Activated CD4-positive, alpha-beta T cell treated with anti-CD3 and anti-CD28 coated beads, Interleukin-2, amount 50 U/mL, for 16 hours (primary cell): Measurements from ENCODE around the gene CHST11.

ENCODE experiments used
- DNase-seq: peaks from one replicate; pipeline ENCODE4 v3.0.0-alpha.2; 2020

Gene CHST11

GRCh38 chr12:104460973-104461698 lies 4.4 kb downstream of the CHST11 start:
- DNase-seq: no peak

DNA sequence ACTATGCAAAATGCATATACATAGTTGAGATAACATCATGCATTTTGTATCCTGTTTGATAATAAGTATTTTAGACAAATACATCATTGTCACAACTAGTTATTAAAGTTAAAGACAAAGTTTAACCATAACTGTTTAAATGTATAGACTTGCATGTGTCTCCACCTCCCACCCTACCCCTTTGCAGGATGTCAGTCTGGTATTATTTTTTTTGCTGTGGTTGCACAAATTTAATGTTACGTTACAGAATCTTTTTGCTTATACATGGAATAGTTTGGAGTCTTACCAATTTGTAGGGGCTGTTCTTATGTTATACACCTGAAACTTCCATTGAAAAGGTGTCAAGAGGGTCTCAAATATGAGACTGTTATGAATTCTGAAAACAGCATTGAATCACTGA lies 5.6 kb downstream of the CHST11 start:
- no peak for DNase-seq

- DNase-seq: peak; percentile 83
These were observed 6.2 kb downstream of the CHST11 start for GRCh38 chr12:104462931-104463339.

GRCh38 chr12:104463368-104463767 lies 6.6 kb downstream of the CHST11 start:
- no peak for DNase-seq

GRCh38 chr12:104464899-104465298 lies 8.2 kb downstream of the CHST11 start:
- DNase-seq: no peak

DNA sequence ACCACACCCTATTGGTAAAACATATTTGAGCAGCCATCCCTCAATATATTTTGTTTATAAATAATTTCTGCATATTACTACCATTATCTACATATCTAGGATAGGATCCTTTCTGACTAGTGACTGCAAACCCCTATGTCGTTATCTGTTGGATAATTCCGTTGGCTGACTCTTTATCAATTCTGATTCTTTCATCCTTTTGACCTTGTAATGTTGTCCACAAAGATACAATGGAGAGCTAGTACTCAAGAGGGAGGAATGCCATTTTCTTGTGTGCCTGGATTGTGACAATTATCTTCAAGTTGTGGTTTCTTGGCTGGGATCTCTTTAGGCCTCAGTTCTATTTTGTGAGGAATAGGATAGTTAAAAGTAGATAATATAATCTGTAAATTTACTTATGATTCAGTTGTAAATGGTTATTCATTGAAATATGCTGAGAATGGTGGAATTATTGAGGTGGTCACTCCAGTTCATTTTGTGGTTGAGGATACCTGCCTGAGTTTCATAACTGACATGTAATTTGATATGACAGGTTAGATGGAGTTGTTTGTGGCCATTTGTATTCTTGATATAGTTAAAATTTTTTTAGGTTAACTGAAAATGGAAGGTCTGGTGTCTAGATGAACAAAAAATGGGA lies 10.1 kb downstream of the CHST11 start:
- DNase-seq: no peak

DNA sequence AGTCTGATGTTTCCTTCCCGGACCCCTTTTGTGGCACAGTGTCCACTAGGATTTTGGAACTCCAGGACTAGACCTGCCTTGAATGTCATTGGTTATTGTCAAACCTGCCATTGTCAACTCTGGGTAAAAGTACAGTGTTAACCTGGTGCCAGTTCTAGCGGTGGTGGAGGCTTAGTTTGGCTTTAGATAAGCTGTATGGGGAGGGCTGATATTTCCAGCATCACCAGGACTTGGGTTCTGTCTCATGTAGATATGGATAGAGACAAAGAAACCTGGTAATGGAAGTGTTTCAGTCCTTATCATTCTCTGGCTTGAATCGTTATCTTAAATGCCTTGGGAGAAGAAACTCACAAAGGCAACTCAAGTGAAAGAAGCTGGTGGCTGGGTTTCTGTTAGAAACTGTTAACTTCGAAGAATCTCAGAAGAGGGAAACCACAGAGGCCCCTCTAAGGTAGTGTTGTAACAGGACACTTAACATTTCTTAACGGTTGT lies 10.6 kb downstream of the CHST11 start:
- DNase-seq: no peak

GRCh38 chr12:104468371-104468770 lies 11.6 kb downstream of the CHST11 start:
- no peak for DNase-seq

GRCh38 chr12:104469066-104469465 lies 12.3 kb downstream of the CHST11 start:
- DNase-seq: no peak

DNA sequence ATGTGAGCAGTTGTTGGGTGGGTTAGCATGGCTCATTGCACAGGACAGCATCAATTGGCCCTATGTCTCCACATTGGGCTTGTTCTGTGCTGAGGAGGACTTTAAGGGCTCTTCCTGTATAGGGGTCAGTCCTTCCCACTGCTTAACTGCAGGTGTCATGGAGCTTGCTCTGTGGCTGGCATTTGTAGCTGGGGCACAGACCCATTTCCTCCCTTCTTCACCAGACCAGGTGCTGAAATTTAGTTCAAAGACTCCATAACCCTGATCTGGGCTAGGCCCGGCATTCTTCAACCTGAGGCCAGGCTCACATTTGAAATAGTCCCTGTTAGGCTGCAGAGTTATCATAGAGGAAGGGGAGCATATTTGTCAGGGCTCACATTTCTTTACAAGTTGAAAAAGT lies 12.8 kb downstream of the CHST11 start:
- DNase-seq: no peak

- no peak for DNase-seq
These were observed 13.8 kb downstream of the CHST11 start for GRCh38 chr12:104470521-104470920.

DNA sequence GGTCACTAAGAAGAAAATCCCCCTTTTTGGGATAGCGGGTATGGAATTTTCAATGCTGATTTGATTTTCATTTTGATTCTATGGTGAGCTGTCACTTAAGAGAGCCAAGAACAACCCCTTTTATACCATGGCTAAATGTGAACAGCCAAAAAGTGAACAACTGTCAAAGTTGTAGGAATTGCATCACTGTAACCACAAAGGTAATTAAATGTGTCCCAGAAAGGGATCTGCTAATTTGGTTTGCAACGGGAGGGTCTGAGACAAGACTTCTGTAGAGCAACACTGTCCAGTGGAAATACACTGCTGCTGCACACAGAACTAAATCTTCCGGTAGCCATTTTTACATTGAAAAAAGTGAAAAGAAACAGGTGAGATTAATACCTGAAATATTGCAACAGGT lies 14.6 kb downstream of the CHST11 start:
- no peak for DNase-seq

GRCh38 chr12:104472748-104473147 lies 16.0 kb downstream of the CHST11 start:
- no peak for DNase-seq

- DNase-seq: no peak
These were observed 16.7 kb downstream of the CHST11 start for GRCh38 chr12:104473374-104473983.

DNA sequence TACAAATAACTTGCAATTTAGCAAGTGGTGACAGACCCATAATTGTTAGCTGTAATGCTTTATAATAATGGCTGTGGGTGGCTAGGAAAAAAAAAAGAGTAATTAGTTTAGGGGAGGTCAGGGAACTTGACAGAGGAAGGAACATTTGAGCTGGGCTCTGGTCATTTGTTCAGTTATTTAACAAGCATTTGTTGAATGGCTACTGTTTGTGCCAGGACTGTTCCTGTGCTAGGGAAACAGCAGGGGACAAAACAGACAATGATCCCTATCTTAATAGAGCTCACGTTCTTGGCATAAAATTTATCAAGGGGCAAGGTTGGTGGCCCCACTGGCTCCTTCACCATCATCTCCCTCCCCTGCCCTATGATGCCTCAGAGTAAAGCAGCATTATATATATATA lies 18.5 kb downstream of the CHST11 start:
- DNase-seq: no peak

DNA sequence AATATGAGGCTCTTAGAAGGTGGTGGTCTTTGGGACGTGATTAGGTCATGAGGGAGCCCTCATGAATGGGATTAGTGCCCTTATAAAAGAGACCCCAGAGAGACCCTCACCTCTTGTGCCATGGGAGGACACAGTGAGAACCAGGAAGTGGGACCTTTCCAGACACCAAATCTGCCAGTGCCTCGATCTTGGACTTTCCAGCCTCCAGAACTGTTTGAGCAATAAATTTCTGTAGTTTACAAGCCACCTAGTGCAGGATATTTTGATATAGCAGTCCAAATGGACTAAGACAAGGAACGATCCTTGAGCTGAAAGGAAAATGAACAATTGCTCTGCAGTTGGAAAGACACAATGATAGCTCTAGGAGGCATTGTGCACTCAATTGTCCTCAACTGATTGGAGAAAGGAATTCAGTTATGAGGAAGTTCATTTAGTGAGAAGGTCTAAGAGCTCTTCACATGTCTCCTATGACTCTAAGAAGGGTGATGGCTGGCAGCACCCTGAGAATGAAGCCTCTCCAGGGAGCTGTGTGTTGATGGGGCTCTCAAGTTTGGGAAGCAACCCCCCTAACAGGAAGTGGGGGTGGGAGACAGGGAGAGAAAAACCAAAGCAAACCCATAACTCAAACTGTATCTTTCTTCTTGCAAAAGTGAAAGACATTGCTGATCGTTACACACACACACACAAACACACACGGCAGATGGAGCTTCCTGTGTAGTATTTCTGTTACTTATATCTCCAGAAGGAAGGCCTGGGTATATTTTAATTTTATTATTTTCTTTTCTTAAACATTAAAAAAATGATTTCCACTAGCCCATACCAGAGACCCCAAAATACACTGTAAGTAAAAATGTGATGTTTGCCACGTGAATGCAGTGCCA lies 21.0 kb downstream of the CHST11 start:
- DNase-seq: no peak

- peak; percentile 79 for DNase-seq
These were observed 21.8 kb downstream of the CHST11 start for GRCh38 chr12:104478396-104479122.

DNA sequence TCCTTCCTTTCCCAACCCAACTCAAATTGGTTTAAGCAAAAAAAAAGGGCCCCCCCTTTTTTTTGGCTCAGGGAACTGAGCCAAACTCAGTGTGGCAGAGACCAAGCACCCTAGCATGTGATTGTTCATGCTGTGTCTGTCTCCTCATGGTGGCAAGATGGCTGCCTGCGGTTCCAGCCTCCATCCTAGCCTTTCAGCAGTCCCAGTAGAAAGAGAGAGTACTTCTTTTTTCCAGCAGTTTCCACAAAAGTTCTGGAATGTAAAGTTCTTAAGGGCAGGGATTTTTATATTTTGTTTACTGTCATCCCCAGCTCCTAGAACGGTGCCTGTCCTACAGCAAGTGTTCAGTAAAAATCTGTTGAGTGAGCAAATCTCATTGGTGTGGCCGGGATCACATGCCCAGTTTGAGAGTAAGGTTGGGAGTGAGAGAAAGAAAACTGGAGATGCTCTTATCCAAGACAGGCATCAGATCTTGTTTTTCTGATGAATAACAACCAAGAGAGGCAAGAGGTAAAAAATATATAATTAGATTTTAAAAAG lies 22.4 kb downstream of the CHST11 start:
- no peak for DNase-seq

GRCh38 chr12:104480012-104480411 lies 23.3 kb downstream of the CHST11 start:
- DNase-seq: no peak

- DNase-seq: no peak
These were observed 24.2 kb downstream of the CHST11 start for GRCh38 chr12:104480826-104481440.

DNA sequence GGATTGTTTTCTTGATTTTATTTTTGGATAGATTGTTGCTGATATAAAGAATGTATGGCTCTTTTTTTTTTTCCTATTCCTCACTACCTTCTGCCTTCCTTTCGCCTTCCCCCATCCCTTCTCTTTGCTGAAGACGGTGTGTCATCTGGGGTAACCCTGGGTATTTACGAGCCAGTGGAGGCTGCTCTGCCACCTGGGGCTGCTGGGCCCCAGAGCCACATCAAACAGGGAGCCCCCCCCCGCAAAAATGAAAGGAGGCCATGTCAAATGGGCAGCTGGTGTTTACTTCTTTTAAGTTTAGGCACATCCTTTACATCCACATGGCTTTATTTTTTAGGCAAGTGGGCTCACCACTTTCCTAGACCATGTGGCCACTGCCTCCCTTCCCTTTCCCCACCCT lies 25.4 kb downstream of the CHST11 start:
- DNase-seq: no peak

DNA sequence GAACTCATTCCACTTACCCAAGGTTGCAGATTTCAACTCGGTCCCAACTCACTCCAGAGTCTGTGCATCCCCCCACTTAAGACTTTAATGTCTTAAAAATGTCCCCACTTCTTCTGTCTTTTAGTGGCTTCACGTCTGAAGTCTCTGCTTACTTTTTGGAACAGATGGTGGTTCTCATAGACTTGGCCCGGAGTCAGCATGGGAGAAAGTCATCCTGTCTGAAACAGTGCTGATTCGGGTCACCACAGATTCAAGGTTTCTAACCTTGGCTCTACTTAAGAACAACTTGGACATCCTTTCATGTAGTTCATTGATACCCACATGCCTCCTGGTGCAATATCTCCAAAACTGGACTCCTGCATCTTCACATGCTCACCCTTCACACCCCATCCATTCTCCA lies 26.0 kb downstream of the CHST11 start:
- DNase-seq: no peak
